K562 (cell line): ENCODE results near the gene HYAL1. TPM values are rescaled to one million over a fixed set of nuclear protein-coding genes. Genes with fewer than 3 reads are reported as not detected.

Source experiments
- ESRRB ChIP-seq: fragments of 250-450 bp; sonication (Bioruptor Pico); IDR thresholded peaks from 2 replicates; pipeline ENCODE4 v1.5.0; 2020; ENCODE audit warnings: mild to moderate bottlenecking, moderate library complexity, borderline replicate concordance
- ETV1 ChIP-seq: fragments of 450-650 bp; conservative IDR thresholded peaks from 2 replicates; pipeline ENCODE4 v1.6.1; 2016; ENCODE audit warnings: missing genetic modification characterization, control low read depth, low read depth, missing compliant biosample characterization
- GABPB1 ChIP-seq: sonication (generic); formaldehyde crosslinking; IDR thresholded peaks from 2 replicates; pipeline ENCODE4 v1.8.0; 2022; ENCODE audit warnings: mild to moderate bottlenecking, missing genetic modification reagents
- KLF10 ChIP-seq: fragments of 250-450 bp; sonication (Bioruptor Pico); IDR thresholded peaks from 2 replicates; pipeline ENCODE4 v1.6.1; 2021; ENCODE audit warnings: matching md5 sums
- NUFIP1 ChIP-seq: fragments of 450-650 bp; IDR thresholded peaks from 2 replicates; pipeline ENCODE4 v1.6.1; 2018; ENCODE audit not compliant: partially characterized antibody
- POLR2A ChIP-seq: fragments of 450-650 bp; conservative IDR thresholded peaks from 2 replicates; pipeline ENCODE4 v1.6.1; 2016
- RBFOX2 ChIP-seq: fragments of 200-400 bp; formaldehyde crosslinking; IDR thresholded peaks from 2 replicates; pipeline ENCODE4 v1.6.1; 2017; ENCODE audit warnings: low read depth, mild to moderate bottlenecking, low read length, moderate library complexity
- SMAD4 ChIP-seq: fragments of 250-450 bp; sonication (Bioruptor Pico); conservative IDR thresholded peaks from 2 replicates; pipeline ENCODE4 v1.8.0; 2021; ENCODE audit warnings: inconsistent platforms, mild to moderate bottlenecking, moderate library complexity
- SREBF2 ChIP-seq: sonication (generic); formaldehyde crosslinking; IDR thresholded peaks from 2 replicates; pipeline ENCODE4 v1.4.0; 2020; ENCODE audit warnings: mild to moderate bottlenecking, missing genetic modification reagents
- YBX1 ChIP-seq: fragments of 450-650 bp; IDR thresholded peaks from 2 replicates; pipeline ENCODE4 v1.7.1; 2016; ENCODE audit warnings: mild to moderate bottlenecking
- ZKSCAN1 ChIP-seq: fragments of 150-350 bp; IDR thresholded peaks from 2 replicates; pipeline ENCODE4 v1.6.1; 2016; ENCODE audit warnings: low read depth, low read length
- ZNF282 ChIP-seq: sonication (generic); formaldehyde crosslinking; IDR thresholded peaks from 2 replicates; pipeline ENCODE4 v1.8.1; 2023; ENCODE audit warnings: missing genetic modification reagents
- ZNF766 ChIP-seq: fragments of 200-800 bp; sonication (Bioruptor generic); conservative IDR thresholded peaks from 2 replicates; pipeline ENCODE4 v1.6.1; 2016; ENCODE audit warnings: missing genetic modification characterization, missing compliant biosample characterization
- polyA plus RNA-seq, 8 experiments: library from polyadenylated mRNA; depleted of rRNA in 4 of 8; stranded (reverse) in 5 of 8; unstranded in 3 of 8; fragments of >200 nt; fragmentation: Nextera tagmentation in 2 of 8; fragmentation: Illumina TruSeq in 1 of 8; extraction: Ambion mirVana in 2 of 8; extraction: Trizol in 1 of 8; gene quantifications; 2 replicates each; pipeline versions ENCODE4 v1.2.1 to v1.2.3, GENCODE V29; 2011 to 2014; ENCODE audit warnings: inconsistent platforms in 1 of 8, missing spikeins in 1 of 8
- total RNA-seq, 7 experiments: library from RNA; depleted of rRNA in 6 of 7; stranded (reverse); fragments of >200 nt in 6 of 7; fragmentation: Illumina TruSeq in 2 of 7; extraction: Trizol in 2 of 7; gene quantifications; 2 replicates each; pipeline versions ENCODE4 v1.2.1 to v1.2.3, GENCODE V29; 2011 to 2021; ENCODE audit warnings: low replicate concordance in 1 of 7
- TF ChIP-seq, protein P1 (sequence below): fragments of 200-800 bp; sonication (Bioruptor generic); IDR thresholded peaks from 2 replicates; pipeline ENCODE4 v1.6.1; 2017; ENCODE audit warnings: missing genetic modification characterization, missing compliant biosample characterization
- TF ChIP-seq, protein P2 (sequence below): fragments of 250-450 bp; sonication (Bioruptor Pico); IDR thresholded peaks from 2 replicates; pipeline ENCODE4 v1.5.0; 2020; ENCODE audit warnings: mild to moderate bottlenecking
- TF ChIP-seq, protein P3 (sequence below): fragments of 250-450 bp; sonication (Bioruptor Pico); IDR thresholded peaks from 2 replicates; pipeline ENCODE4 v1.8.0; 2022; ENCODE audit warnings: inconsistent platforms
- TF ChIP-seq, protein P4 (sequence below): IDR thresholded peaks from 2 replicates; pipeline ENCODE4 v1.6.1; 2016; ENCODE audit warnings: missing genetic modification characterization, missing compliant biosample characterization
- TF ChIP-seq, protein P5 (sequence below): sonication (generic); formaldehyde crosslinking; IDR thresholded peaks from 2 replicates; pipeline ENCODE4 v1.8.0; 2022; ENCODE audit warnings: mild to moderate bottlenecking, missing genetic modification reagents
- TF ChIP-seq, protein P6 (sequence below): IDR thresholded peaks from 2 replicates; pipeline ENCODE4 v1.6.1; 2014; ENCODE audit warnings: antibody characterized with exemption

Gene HYAL1
- total and polyA plus RNA-seq, 9 of the 15 experiments (the other 6 are each of a cell fraction or from before 2014, with no cell fraction given): 1.4 to 8.5 (median 4.7) TPM

DNA sequence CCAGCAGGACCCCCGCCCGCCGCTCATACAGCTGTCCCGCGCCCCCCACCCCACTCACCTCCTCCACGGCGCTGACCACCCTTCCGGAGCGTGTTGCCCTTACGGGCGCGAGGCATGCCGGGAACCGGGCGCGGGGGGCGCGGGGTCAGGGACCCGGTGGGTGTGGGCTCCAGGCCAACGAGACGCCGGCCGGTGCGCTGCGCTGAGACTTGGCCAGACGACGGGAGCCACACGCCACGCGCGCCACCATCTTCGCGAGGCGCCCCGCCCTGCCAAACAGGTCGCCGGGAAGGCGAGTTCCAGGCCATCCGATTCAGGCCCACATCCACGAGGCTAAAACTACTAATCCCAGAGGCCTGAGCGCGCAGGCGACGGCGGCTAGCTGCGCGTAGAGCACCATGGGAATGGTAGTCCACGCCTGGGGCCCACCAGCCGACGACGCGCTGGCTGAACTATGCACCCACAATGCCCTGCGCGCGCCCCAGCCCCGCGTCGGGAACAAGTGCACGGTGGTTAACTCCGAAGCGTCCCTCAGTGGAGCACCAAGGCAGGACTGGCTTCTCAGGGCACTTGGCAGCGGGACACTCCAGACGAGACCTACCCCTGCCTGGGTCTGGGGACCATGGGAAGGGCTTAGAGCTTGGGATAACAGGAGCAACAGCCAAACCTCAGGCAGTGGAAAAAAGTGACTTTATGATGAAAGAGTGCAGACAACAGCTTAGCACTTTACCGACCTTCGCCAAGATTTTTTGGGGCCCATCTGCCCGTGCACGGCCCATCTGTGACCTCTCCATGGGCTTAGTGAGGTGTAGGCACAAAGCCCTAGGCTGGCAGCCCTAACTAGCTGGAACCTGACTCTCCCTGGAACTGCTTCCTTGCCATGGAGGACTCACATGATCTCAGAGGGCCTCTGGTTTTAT lies 11.0 kb downstream of the HYAL1 start, which contains the start of gene IFRD2 (continued):
- TF ChIP-seq, protein P1, sequence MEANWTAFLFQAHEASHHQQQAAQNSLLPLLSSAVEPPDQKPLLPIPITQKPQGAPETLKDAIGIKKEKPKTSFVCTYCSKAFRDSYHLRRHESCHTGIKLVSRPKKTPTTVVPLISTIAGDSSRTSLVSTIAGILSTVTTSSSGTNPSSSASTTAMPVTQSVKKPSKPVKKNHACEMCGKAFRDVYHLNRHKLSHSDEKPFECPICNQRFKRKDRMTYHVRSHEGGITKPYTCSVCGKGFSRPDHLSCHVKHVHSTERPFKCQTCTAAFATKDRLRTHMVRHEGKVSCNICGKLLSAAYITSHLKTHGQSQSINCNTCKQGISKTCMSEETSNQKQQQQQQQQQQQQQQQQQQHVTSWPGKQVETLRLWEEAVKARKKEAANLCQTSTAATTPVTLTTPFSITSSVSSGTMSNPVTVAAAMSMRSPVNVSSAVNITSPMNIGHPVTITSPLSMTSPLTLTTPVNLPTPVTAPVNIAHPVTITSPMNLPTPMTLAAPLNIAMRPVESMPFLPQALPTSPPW (CRISPR knock-in tag): peak; percentile 83
- TF ChIP-seq ESRRB: no peak
- TF ChIP-seq, protein P2, sequence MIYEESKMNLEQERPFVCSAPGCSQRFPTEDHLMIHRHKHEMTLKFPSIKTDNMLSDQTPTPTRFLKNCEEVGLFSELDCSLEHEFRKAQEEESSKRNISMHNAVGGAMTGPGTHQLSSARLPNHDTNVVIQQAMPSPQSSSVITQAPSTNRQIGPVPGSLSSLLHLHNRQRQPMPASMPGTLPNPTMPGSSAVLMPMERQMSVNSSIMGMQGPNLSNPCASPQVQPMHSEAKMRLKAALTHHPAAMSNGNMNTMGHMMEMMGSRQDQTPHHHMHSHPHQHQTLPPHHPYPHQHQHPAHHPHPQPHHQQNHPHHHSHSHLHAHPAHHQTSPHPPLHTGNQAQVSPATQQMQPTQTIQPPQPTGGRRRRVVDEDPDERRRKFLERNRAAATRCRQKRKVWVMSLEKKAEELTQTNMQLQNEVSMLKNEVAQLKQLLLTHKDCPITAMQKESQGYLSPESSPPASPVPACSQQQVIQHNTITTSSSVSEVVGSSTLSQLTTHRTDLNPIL (CRISPR knock-in tag): no peak
- TF ChIP-seq, protein P3, sequence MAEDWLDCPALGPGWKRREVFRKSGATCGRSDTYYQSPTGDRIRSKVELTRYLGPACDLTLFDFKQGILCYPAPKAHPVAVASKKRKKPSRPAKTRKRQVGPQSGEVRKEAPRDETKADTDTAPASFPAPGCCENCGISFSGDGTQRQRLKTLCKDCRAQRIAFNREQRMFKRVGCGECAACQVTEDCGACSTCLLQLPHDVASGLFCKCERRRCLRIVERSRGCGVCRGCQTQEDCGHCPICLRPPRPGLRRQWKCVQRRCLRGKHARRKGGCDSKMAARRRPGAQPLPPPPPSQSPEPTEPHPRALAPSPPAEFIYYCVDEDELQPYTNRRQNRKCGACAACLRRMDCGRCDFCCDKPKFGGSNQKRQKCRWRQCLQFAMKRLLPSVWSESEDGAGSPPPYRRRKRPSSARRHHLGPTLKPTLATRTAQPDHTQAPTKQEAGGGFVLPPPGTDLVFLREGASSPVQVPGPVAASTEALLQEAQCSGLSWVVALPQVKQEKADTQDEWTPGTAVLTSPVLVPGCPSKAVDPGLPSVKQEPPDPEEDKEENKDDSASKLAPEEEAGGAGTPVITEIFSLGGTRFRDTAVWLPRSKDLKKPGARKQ: no peak
- TF ChIP-seq, protein P4, sequence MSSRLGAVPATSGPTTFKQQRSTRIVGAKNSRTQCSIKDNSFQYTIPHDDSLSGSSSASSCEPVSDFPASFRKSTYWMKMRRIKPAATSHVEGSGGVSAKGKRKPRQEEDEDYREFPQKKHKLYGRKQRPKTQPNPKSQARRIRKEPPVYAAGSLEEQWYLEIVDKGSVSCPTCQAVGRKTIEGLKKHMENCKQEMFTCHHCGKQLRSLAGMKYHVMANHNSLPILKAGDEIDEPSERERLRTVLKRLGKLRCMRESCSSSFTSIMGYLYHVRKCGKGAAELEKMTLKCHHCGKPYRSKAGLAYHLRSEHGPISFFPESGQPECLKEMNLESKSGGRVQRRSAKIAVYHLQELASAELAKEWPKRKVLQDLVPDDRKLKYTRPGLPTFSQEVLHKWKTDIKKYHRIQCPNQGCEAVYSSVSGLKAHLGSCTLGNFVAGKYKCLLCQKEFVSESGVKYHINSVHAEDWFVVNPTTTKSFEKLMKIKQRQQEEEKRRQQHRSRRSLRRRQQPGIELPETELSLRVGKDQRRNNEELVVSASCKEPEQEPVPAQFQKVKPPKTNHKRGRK: no peak
- TF ChIP-seq NUFIP1: no peak
- no peak for TF ChIP-seq ZNF282
- TF ChIP-seq, protein P5, sequence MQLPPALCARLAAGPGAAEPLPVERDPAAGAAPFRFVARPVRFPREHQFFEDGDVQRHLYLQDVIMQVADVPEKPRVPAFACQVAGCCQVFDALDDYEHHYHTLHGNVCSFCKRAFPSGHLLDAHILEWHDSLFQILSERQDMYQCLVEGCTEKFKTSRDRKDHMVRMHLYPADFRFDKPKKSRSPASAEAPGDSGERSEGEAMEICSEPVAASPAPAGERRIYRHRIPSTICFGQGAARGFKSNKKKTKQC (CRISPR knock-in tag): no peak
- no peak for TF ChIP-seq YBX1
- TF ChIP-seq ZNF766 (CRISPR knock-in tag): peak; percentile 98
- TF ChIP-seq POLR2A: peak; percentile 54
- TF ChIP-seq GABPB1: peak; percentile 87
- TF ChIP-seq SREBF2 (CRISPR knock-in tag): no peak
- TF ChIP-seq, protein P6, sequence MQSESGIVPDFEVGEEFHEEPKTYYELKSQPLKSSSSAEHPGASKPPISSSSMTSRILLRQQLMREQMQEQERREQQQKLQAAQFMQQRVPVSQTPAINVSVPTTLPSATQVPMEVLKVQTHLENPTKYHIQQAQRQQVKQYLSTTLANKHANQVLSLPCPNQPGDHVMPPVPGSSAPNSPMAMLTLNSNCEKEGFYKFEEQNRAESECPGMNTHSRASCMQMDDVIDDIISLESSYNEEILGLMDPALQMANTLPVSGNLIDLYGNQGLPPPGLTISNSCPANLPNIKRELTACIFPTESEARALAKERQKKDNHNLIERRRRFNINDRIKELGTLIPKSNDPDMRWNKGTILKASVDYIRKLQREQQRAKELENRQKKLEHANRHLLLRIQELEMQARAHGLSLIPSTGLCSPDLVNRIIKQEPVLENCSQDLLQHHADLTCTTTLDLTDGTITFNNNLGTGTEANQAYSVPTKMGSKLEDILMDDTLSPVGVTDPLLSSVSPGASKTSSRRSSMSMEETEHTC: no peak
- TF ChIP-seq KLF10 (CRISPR knock-in tag): no peak
- no peak; the same call in 1 of the 2 replicates for TF ChIP-seq ZKSCAN1
- TF ChIP-seq SMAD4 (CRISPR knock-in tag): peak; percentile 89
- TF ChIP-seq RBFOX2: peak; percentile 86
- TF ChIP-seq ETV1 (tag): no peak
